PC-9 (cell line): Measurements from ENCODE around the gene DOCK2.

Source experiments
- CTCF ChIP-seq: fragments of 200-600 bp; sonication (generic); conservative IDR thresholded peaks from 2 replicates; pipeline ENCODE4 v1.6.1; 2017; ENCODE audit warnings: mixed run types, antibody characterized with exemption, mild to moderate bottlenecking, moderate library complexity
- EZH2 ChIP-seq: fragments of 200-600 bp; sonication (generic); IDR thresholded peaks from 2 replicates; pipeline ENCODE4 v1.8.0; 2017; ENCODE audit warnings: antibody characterized with exemption, low read depth

- no peak for TF ChIP-seq CTCF
- no peak for TF ChIP-seq EZH2
These were observed 177.0 kb downstream of the DOCK2 start for GRCh38 chr5:169814045-169814444.
